Measurements from ENCODE around the gene TSPAN9. TPM values are rescaled to one million over a fixed set of nuclear protein-coding genes. Genes with fewer than 3 reads are reported as not detected.

The TSPAN9 gene
- total RNA-seq, 1 experiment from 2014 or later: 13.4 TPM

GRCh38 chr12:3335078-3335487, 257.9 kb downstream of the TSPAN9 start:
- BruUV-seq (replicated peaks): no TSS peak
- CTCF ChIA-PET: interaction anchor here (0.6 to 1.6 kb wide), 3 partner anchors 20 to 620 kb away, joined by 3 to 6 read pairs (median 3); no protein-coding TSS in a partner anchor
- DNase-seq (ENCODE audit: unreplicated experiment): no peak
- intact Hi-C loops (cut with micrococcal nuclease): no loop called here
- POLR2A ChIA-PET: interaction anchor here (0.8 kb wide), 1 partner anchor 24 kb away, joined by 3 read pairs; no protein-coding TSS in a partner anchor
- no peaks in the 10 kb centered on the region for H3K27me3 Mint-ChIP-seq (ENCODE audit: insufficient read depth, unreplicated experiment)
- no peak for TF ChIP-seq CTCF (IDR thresholded peaks at IDR 0.05; ENCODE audit: unreplicated experiment)
- H3K4me3 Mint-ChIP-seq (ENCODE audit: unreplicated experiment): no peak overlapping the region
- no peak overlapping the region for H3K27ac Mint-ChIP-seq (ENCODE audit: low read depth, unreplicated experiment)
- no peaks in the 10 kb centered on the region for H3K9me3 Mint-ChIP-seq (ENCODE audit: unreplicated experiment)
- no peaks in the 10 kb centered on the region for H3K4me1 Mint-ChIP-seq (ENCODE audit: insufficient read depth, unreplicated experiment)
- no peaks in the 10 kb centered on the region for H3K36me3 Mint-ChIP-seq (ENCODE audit: insufficient read depth, unreplicated experiment)

Other genes with a start within 250 kb of the TSPAN9 start
- gene NRIP2, start 242.3 kb upstream of the TSPAN9 start, total RNA-seq (2022): not detected in 2 replicates
- not detected in 2 replicates for gene TEX52, start 220.3 kb upstream of the TSPAN9 start, total RNA-seq (2022)
- gene FOXM1, start 200.2 kb upstream of the TSPAN9 start, total RNA-seq (2022): 31.7 and 49.9 TPM in 2 replicates
- gene RHNO1, start 200.2 kb upstream of the TSPAN9 start, total RNA-seq (2022): 47.0 and 60.9 TPM in 2 replicates
- 36.2 and 42.2 TPM in 2 replicates for gene TULP3, start 186.5 kb upstream of the TSPAN9 start, total RNA-seq (2022)
- 17.5 and 33.8 TPM in 2 replicates for gene TEAD4, start 118.0 kb upstream of the TSPAN9 start, total RNA-seq (2022)

All from MCF 10A (cell line).